Measurements from ENCODE around the gene SLC22A12. TPM values are rescaled to one million over a fixed set of nuclear protein-coding genes. Genes with fewer than 3 reads are reported as not detected.

The SLC22A12 gene
- polyA plus RNA-seq, 1 of the 3 experiments (the other 2 are of a cell fraction): not detected

DNA sequence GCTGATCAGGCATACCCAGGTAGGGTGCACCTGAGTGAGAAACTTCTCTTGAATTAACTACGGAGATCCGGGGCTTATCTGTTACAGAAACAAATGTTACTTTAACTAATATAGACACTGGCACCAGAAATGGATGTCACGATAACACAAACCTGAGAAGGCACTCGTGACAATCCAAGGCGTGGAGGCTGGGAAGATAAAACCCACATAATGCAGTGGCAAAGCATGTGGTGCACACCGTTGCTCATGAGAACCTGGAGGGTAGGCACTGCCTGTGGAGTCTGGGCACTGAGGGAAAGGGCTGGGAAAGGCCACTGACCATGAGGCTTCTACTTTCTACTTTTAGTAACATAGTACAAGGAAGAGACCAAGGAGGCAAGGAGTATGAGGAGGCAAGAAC lies 22.6 kb downstream of the SLC22A12 start:
- Histone ChIP-seq H2AFZ (ENCODE audit: low read depth) (no peak overlapping the region), H3K4me3 (ENCODE audit: low read depth in 2 of 2, low read length in 1 of 2) (no peak overlapping the region), H3K36me3 (replicated peaks in 1 of 2; ENCODE audit: control insufficient read depth in 1 of 2, insufficient read depth in 2 of 2, low read length in 1 of 2) (no peaks in the 10 kb centered on the region), H3K9me2 (no peaks in the 10 kb centered on the region), H3K9ac (no peak overlapping the region), H3K27ac (ENCODE audit: low read depth in 2 of 2, low read length in 1 of 2) (no peak overlapping the region), H3F3A (replicated peaks; ENCODE audit: insufficient read depth) (no peaks in the 10 kb centered on the region), H3K79me2 (ENCODE audit: insufficient read depth) (no peaks in the 10 kb centered on the region), H3K4me2 (no peak overlapping the region), H3K27me3 (ENCODE audit: insufficient read depth) (no peaks in the 10 kb centered on the region), H3K4me1 (ENCODE audit: control insufficient read depth in 1 of 2, insufficient read depth in 2 of 2, low read depth in 1 of 2, low read length in 1 of 2) (peaks cover 0 to 6% of the 10 kb centered on the region in 2 experiments; a peak in 1 of 4 replicates), H4K20me1 (ENCODE audit: insufficient read depth) (no peaks in the 10 kb centered on the region), H3K9me3 (no peaks in the 10 kb centered on the region)
- TF ChIP-seq RXRA (IDR thresholded peaks at IDR 0.05; ENCODE audit: borderline replicate concordance, low read depth): no peak
- no peak for TF ChIP-seq EZH2phosphoT487 (IDR thresholded peaks at IDR 0.05; ENCODE audit: borderline replicate concordance, low read depth)
- TF ChIP-seq EP300 (IDR thresholded peaks at IDR 0.05; ENCODE audit: borderline replicate concordance in 1 of 2, low read depth in 1 of 2, low read length in 1 of 2): no peak
- TF ChIP-seq, protein P1, sequence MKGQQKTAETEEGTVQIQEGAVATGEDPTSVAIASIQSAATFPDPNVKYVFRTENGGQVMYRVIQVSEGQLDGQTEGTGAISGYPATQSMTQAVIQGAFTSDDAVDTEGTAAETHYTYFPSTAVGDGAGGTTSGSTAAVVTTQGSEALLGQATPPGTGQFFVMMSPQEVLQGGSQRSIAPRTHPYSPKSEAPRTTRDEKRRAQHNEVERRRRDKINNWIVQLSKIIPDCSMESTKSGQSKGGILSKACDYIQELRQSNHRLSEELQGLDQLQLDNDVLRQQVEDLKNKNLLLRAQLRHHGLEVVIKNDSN (IDR thresholded peaks at IDR 0.05; ENCODE audit: borderline replicate concordance, low read depth): no peak
- TF ChIP-seq RCOR1 (IDR thresholded peaks at IDR 0.05; ENCODE audit: low read length): no peak
- TF ChIP-seq, protein P2, sequence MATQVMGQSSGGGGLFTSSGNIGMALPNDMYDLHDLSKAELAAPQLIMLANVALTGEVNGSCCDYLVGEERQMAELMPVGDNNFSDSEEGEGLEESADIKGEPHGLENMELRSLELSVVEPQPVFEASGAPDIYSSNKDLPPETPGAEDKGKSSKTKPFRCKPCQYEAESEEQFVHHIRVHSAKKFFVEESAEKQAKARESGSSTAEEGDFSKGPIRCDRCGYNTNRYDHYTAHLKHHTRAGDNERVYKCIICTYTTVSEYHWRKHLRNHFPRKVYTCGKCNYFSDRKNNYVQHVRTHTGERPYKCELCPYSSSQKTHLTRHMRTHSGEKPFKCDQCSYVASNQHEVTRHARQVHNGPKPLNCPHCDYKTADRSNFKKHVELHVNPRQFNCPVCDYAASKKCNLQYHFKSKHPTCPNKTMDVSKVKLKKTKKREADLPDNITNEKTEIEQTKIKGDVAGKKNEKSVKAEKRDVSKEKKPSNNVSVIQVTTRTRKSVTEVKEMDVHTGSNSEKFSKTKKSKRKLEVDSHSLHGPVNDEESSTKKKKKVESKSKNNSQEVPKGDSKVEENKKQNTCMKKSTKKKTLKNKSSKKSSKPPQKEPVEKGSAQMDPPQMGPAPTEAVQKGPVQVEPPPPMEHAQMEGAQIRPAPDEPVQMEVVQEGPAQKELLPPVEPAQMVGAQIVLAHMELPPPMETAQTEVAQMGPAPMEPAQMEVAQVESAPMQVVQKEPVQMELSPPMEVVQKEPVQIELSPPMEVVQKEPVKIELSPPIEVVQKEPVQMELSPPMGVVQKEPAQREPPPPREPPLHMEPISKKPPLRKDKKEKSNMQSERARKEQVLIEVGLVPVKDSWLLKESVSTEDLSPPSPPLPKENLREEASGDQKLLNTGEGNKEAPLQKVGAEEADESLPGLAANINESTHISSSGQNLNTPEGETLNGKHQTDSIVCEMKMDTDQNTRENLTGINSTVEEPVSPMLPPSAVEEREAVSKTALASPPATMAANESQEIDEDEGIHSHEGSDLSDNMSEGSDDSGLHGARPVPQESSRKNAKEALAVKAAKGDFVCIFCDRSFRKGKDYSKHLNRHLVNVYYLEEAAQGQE (IDR thresholded peaks at IDR 0.05; ENCODE audit: low read depth, low read length): no peak
- TF ChIP-seq, protein P3, sequence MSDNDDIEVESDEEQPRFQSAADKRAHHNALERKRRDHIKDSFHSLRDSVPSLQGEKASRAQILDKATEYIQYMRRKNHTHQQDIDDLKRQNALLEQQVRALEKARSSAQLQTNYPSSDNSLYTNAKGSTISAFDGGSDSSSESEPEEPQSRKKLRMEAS (IDR thresholded peaks at IDR 0.05; ENCODE audit: low read depth): no peak
- no peak for TF ChIP-seq SIN3A (IDR thresholded peaks at IDR 0.05; ENCODE audit: borderline replicate concordance, low read depth, low read length)
- TF ChIP-seq CHD2 (IDR thresholded peaks at IDR 0.05; ENCODE audit: low read length, partially characterized antibody): no peak
- no peak for TF ChIP-seq GATA2 (CRISPR knock-in tag; IDR thresholded peaks at IDR 0.05)
- no peak for TF ChIP-seq RFX5 (IDR thresholded peaks at IDR 0.05; ENCODE audit: low read length)
- TF ChIP-seq, protein P4, sequence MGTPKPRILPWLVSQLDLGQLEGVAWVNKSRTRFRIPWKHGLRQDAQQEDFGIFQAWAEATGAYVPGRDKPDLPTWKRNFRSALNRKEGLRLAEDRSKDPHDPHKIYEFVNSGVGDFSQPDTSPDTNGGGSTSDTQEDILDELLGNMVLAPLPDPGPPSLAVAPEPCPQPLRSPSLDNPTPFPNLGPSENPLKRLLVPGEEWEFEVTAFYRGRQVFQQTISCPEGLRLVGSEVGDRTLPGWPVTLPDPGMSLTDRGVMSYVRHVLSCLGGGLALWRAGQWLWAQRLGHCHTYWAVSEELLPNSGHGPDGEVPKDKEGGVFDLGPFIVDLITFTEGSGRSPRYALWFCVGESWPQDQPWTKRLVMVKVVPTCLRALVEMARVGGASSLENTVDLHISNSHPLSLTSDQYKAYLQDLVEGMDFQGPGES (IDR thresholded peaks at IDR 0.05; ENCODE audit: low read depth, low read length): no peak
- no peak for TF ChIP-seq NFIC (IDR thresholded peaks at IDR 0.05; ENCODE audit: borderline replicate concordance)
- TF ChIP-seq, protein P5, sequence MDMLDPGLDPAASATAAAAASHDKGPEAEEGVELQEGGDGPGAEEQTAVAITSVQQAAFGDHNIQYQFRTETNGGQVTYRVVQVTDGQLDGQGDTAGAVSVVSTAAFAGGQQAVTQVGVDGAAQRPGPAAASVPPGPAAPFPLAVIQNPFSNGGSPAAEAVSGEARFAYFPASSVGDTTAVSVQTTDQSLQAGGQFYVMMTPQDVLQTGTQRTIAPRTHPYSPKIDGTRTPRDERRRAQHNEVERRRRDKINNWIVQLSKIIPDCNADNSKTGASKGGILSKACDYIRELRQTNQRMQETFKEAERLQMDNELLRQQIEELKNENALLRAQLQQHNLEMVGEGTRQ (IDR thresholded peaks at IDR 0.05; ENCODE audit: borderline replicate concordance, low read depth, low read length): no peak
- no peak for TF ChIP-seq SMC3 (IDR thresholded peaks at IDR 0.05; ENCODE audit: low read depth, low read length)
- TF ChIP-seq TEAD4 (IDR thresholded peaks at IDR 0.05; ENCODE audit: borderline replicate concordance, insufficient read depth): no peak
- no peak for TF ChIP-seq TCF12 (IDR thresholded peaks at IDR 0.05)
- ChIA-PET CTCF (no interaction called here), POLR2A (no interaction called here)
- DNase-seq: no peak
- WGBS (ENCODE audit: low lambda C conversion rate): 36% methylated on average over 6 of the region's 6 CpGs
